ACC112 (cell line): Measurements from ENCODE around the gene RAD51B.
A peak's percentile ranks its signal among the peaks of the same experiment; 100 is the strongest.

Source experiments
- H2AFZ ChIP-seq: fragments of 200-600 bp; sonication (generic); one replicate; pipeline ENCODE4 v1.6.0; 2017; ENCODE audit warnings: antibody characterized with exemption, low read length; ENCODE audit not compliant: unreplicated experiment
- H3K27ac ChIP-seq: fragments of 200-600 bp; sonication (generic); 2 replicates; pipeline ENCODE4 v1.5.1; 2014; ENCODE audit warnings: low read depth, mild to moderate bottlenecking, antibody characterized with exemption, low read length, moderate library complexity
- H3K27me3 ChIP-seq: fragments of 200-600 bp; sonication (generic); 2 replicates; pipeline ENCODE4 v1.6.1; 2014; ENCODE audit warnings: mild to moderate bottlenecking, antibody characterized with exemption, low read length, moderate library complexity, mixed read lengths; ENCODE audit not compliant: insufficient read depth
- H3K36me3 ChIP-seq: fragments of 200-600 bp; sonication (generic); 2 replicates; pipeline ENCODE4 v1.6.1; 2016; ENCODE audit warnings: mild to moderate bottlenecking, antibody characterized with exemption, low read length, moderate library complexity, mixed read lengths; ENCODE audit not compliant: insufficient read depth
- H3K4me1 ChIP-seq: fragments of 200-600 bp; sonication (generic); one replicate; pipeline ENCODE4 v1.6.1; 2016; ENCODE audit warnings: low read length, mixed read lengths; ENCODE audit not compliant: insufficient read depth, unreplicated experiment, control insufficient read depth
- H3K4me3 ChIP-seq: fragments of 200-600 bp; sonication (generic); 2 replicates; pipeline ENCODE4 v1.5.1; 2014; ENCODE audit warnings: mild to moderate bottlenecking, low read depth, low read length
- H3K79me2 ChIP-seq: fragments of 200-600 bp; sonication (generic); one replicate; pipeline ENCODE4 v1.6.0; 2016; ENCODE audit warnings: low read length; ENCODE audit not compliant: control insufficient read depth, unreplicated experiment, insufficient read depth

RAD51B gene

DNA sequence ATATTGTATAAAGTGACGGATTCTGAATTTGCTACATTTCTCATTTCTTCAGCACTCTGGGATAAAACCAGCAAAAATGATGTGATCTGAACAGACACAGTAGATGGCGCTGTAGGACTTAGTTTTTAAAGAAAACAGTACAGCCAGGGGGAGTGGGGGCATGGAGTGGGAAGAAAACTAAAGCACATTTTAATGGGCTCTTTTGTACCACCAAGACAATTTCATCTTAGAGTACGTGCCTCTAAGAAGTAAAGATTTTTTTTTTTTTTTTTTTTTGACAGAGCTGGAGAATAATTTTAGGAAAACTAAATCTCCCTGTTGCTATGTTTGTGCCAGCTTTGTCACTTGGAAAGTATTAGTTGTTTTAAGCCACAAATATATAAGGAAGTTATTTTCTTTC, 124.4 kb downstream of the RAD51B start:
- Histone ChIP-seq H2AFZ (no peak overlapping the region), H3K4me3 (no peak overlapping the region), H3K27ac (peak overlapping the region; percentile 11; the same call in 1 of the 2 replicates), H3K79me2 (peaks cover 3% of the 10 kb centered on the region), H3K4me1 (peaks cover 43% of the 10 kb centered on the region), H3K36me3 (no peaks in the 10 kb centered on the region), H3K27me3 (no peaks in the 10 kb centered on the region)

DNA sequence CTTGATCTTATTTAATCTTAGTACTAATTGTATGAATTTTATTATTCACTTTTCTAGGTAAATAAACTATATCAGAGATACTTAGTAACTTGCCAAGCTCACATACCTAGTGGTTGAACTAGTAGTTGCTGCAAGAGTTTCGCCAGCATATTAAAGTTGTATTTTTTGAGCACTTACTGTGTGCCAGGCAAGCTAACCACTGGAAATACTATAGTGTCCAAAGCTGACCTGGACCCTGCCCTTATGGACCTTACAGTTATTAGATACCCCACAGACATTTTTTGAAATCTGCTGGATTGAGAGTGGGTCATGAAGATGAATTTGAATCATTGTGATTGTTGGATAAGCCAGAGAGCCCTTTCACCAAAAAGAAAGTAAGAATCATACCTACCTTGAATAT, 125.0 kb downstream of the RAD51B start:
- H3K36me3 ChIP-seq = no peaks in the 10 kb centered on the region
- H3K4me3 ChIP-seq = no peak overlapping the region
- H3K27me3 ChIP-seq = no peaks in the 10 kb centered on the region
- no peak overlapping the region for H2AFZ ChIP-seq
- peaks cover 43% of the 10 kb centered on the region for H3K4me1 ChIP-seq
- H3K79me2 ChIP-seq = peaks cover 3% of the 10 kb centered on the region
- H3K27ac ChIP-seq = peak overlapping the region; percentile 11; the same call in 1 of the 2 replicates

DNA sequence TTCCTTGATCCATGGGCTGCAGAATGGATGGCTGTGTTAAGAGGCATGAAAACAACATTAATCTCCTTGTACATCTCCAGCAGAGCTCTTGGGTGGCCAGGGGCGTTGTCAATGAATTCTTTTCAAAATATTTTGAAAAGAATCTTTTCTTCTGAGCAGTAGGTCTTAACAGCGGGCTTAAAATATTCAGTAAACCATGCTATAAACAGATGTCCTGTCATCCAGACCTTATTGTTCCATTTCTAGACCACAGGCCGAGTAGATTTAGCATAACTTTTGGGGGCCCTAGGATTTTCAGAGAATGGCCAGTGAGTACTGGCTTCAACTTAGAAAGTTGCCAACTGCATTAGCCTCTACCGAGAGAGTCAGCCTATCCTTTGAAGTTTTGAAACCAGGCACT, 130.2 kb downstream of the RAD51B start:
- H3K27ac ChIP-seq = no peak overlapping the region
- no peak overlapping the region for H3K4me3 ChIP-seq
- H3K4me1 ChIP-seq = peaks cover 15% of the 10 kb centered on the region
- H3K36me3 ChIP-seq = 0 out of 2 replicates have a peak, but pooled peaks cover 7% of the 10 kb centered on the region
- no peaks in the 10 kb centered on the region for H3K79me2 ChIP-seq
- no peaks in the 10 kb centered on the region for H3K27me3 ChIP-seq
- H2AFZ ChIP-seq = no peak overlapping the region

DNA sequence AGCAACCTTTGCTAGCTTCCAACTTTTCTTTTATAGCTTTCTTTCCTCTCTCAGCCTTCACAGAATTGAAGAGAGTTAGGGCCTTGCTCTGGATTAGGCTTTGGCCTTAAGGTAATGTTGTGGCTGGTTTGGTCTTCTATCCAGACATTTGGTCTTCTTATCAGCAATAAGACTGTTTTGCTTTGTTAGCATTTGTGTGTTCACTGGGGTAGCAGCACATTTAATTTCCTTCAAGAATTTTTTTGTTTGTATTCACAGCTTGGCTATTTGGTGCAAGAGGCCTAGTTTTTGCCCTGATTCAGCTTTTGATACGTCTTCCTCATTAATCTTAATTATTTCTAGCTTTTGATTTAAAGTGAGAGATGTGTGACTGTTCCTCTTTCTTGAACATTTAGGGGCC, 130.8 kb downstream of the RAD51B start:
- H3K79me2 ChIP-seq = no peaks in the 10 kb centered on the region
- no peaks in the 10 kb centered on the region for H3K27me3 ChIP-seq
- peaks cover 9% of the 10 kb centered on the region for H3K4me1 ChIP-seq
- no peak overlapping the region for H2AFZ ChIP-seq
- 0 out of 2 replicates have a peak, but pooled peaks cover 7% of the 10 kb centered on the region for H3K36me3 ChIP-seq
- no peak overlapping the region for H3K27ac ChIP-seq
- H3K4me3 ChIP-seq = no peak overlapping the region

DNA sequence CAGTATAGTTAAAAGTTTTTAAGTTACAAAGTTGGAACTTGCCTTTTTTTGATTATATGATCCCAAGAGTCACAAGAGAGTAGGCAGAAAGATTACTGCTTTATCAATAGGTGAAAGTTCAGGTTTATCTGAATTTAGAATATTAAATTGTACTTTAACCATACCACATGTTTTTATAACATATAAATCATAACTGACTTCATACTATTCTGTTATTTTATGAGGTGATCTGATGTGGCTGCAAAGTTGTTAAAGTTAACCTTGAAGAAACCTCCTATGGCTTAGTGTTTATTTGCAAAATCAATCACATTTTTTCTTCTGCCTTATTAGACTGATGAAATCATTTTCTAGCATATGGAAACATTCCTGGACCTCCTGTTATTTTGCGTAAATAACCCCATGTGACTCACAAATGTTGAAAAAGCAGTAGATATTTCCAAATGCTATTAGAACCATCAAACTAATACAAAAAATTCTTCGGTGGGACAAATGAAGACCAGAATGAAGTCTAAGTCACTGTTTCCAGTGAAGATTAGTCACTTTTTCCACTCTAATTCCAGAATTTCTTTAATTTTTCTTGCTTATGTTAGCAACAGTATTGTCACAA, 132.1 kb downstream of the RAD51B start:
- Histone ChIP-seq H3K36me3 (0 out of 2 replicates have a peak, but pooled peaks cover 7% of the 10 kb centered on the region), H3K79me2 (no peaks in the 10 kb centered on the region), H3K4me3 (no peak overlapping the region), H3K27ac (no peak overlapping the region), H2AFZ (no peak overlapping the region), H3K27me3 (no peaks in the 10 kb centered on the region), H3K4me1 (peaks cover 9% of the 10 kb centered on the region)

DNA sequence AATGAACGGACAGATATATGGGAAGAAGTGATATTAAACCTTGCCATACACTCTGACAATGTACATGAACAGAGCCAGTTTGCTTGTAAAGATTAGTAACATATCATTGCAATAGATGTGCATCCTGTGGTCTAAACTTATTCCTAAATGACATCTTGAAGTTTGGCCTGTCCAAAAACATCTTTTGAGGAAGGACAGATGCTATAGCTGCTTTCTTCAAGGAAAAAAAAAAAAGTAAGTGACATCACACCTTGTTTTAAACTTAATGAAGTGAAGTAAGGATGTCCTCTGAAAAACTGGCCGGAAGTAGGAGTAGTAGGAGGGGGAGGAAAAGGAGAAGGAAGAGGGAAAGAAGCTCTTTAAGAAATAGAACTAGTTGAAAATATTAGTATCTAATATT, 132.8 kb downstream of the RAD51B start:
- no peaks in the 10 kb centered on the region for H3K27me3 ChIP-seq
- no peak overlapping the region for H3K4me3 ChIP-seq
- peaks cover 9% of the 10 kb centered on the region for H3K4me1 ChIP-seq

DNA sequence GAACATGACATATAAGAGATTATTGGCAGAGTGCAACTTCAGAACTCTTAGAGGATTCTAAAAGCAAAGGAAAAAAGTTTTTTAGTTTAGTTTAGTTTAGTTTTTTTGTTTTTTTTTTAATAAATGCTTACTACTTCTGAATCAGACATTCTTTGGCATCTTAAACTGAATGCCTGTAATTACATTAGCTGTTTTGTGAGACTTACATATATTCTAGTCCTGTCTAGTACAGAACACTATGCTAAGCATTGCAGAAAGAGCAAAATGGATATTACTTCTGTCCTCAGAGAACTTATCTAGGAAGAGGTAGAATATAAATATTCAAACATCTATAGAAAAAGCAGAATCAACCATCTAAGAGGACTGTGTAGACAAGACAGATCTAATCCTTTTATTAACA, 133.2 kb downstream of the RAD51B start:
- Histone ChIP-seq H3K36me3 (0 out of 2 replicates have a peak, but pooled peaks cover 7% of the 10 kb centered on the region), H3K79me2 (no peaks in the 10 kb centered on the region), H2AFZ (no peak overlapping the region), H3K4me3 (no peak overlapping the region), H3K4me1 (peaks cover 9% of the 10 kb centered on the region), H3K27me3 (no peaks in the 10 kb centered on the region), H3K27ac (no peak overlapping the region)

More for the DNA sequence above, 132.8 kb downstream of the RAD51B start:
- Histone ChIP-seq H2AFZ (no peak overlapping the region), H3K36me3 (0 out of 2 replicates have a peak, but pooled peaks cover 7% of the 10 kb centered on the region), H3K79me2 (no peaks in the 10 kb centered on the region), H3K27ac (no peak overlapping the region)

DNA sequence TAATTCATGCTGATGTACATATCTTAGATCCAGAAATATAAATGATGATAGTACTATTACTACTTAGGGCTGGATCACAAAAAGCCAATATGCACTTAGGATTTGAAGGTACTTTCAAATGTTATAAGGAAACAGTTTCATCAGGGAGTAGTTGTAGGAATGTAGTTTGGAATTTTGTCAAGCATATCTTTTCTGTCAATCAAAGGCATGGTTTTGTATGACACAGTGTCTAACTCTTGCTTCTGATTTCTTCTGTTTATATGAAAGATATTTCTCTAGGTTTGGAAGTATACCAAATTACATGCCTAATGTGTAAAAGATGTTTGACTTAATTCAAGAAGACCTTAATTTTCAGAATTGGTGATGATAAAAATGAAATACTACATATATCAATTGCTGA, 135.7 kb downstream of the RAD51B start:
- peaks cover 9% of the 10 kb centered on the region for H3K4me1 ChIP-seq

DNA sequence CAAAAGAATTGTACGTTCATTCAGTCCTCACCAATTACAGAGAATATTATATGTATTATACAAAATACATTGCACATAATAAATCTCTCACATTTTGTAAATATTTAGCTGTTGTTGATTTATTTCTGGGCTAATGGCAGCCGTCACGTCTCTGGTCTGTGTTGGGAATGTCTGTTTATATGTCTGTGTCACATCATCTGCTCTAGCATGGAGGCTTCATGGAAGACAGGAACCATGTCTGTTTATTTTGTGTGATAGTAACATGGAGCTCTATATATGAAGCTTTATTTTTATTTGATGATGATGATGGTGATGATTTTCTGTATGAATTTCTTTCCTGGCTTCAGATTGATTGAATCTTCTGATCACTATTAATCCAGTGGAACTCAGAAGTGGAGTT, 138.4 kb downstream of the RAD51B start:
- Histone ChIP-seq H3K79me2 (no peaks in the 10 kb centered on the region), H3K36me3 (no peaks in the 10 kb centered on the region), H3K4me3 (no peak overlapping the region), H3K27ac (no peak overlapping the region), H2AFZ (no peak overlapping the region), H3K27me3 (no peaks in the 10 kb centered on the region), H3K4me1 (no peaks in the 10 kb centered on the region)

More for the DNA sequence above, 135.7 kb downstream of the RAD51B start:
- 0 out of 2 replicates have a peak, but pooled peaks cover 2% of the 10 kb centered on the region for H3K36me3 ChIP-seq
- no peaks in the 10 kb centered on the region for H3K27me3 ChIP-seq
- no peaks in the 10 kb centered on the region for H3K79me2 ChIP-seq
- no peak overlapping the region for H3K4me3 ChIP-seq
- no peak overlapping the region for H2AFZ ChIP-seq
- no peak overlapping the region for H3K27ac ChIP-seq

DNA sequence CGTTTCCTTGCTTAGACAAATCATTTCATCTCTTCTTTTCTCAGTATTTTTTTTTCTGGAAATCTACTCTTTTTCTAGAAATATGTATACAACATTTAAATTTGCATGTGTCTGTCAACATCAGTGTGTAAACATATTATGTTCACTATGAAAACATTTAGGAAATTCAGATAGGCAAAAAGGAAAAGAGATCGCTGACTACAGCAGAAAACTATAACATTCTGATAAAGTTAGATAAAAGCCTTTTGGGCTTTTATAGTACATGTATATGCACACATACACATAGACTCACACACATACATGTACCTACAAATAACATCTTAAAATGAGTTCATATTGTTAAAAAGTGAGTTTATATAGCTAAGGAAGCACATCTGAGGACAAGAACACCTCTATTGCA, 142.1 kb downstream of the RAD51B start:
- H3K27ac ChIP-seq = no peak overlapping the region
- no peak overlapping the region for H3K4me3 ChIP-seq
- no peaks in the 10 kb centered on the region for H3K36me3 ChIP-seq
- no peaks in the 10 kb centered on the region for H3K79me2 ChIP-seq
- H3K27me3 ChIP-seq = no peaks in the 10 kb centered on the region
- H3K4me1 ChIP-seq = peaks cover 9% of the 10 kb centered on the region
- H2AFZ ChIP-seq = no peak overlapping the region

DNA sequence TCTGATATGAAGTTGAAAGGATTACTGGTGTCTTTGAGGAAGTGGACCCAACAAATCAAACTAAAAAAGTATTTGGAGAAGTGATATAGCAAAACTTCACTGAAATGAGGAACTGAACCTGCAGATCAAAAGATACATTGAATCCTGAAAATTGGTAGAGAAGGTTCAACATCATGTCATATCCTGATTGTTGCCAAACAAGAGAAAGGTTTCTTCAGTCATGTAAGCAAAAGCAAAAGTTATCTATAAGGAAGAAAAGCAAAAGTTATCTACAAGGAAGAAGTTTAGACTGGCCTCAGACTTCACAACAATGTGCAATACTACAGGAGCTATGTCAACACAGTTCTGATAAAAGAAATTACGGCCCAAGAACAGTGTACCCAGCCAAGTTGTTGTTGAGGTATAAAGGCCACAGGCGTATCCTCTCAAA, 142.7 kb downstream of the RAD51B start:
- Histone ChIP-seq H3K27ac (no peak overlapping the region), H3K4me1 (peaks cover 9% of the 10 kb centered on the region), H2AFZ (no peak overlapping the region), H3K36me3 (no peaks in the 10 kb centered on the region), H3K27me3 (no peaks in the 10 kb centered on the region), H3K79me2 (no peaks in the 10 kb centered on the region), H3K4me3 (no peak overlapping the region)
